SK-N-SH treated with all-trans-retinoic acid at 6 μM for 48 hours (cell line): ENCODE data around the gene EXOC4.

Experiments used
- ATAC-seq: fragments of 200-7000 bp; cut with Tn5 transposase; 3 replicates; pipeline ENCODE4 v1.9.1; 2020; ENCODE audit warnings: mild to moderate bottlenecking, moderate library complexity
- ARNTL ChIP-seq: fragments of 450-650 bp; formaldehyde crosslinking; IDR thresholded peaks from 2 replicates; pipeline ENCODE4 v1.5.0; 2020; ENCODE audit warnings: low read depth, mild to moderate bottlenecking, moderate library complexity, borderline replicate concordance
- CSDC2 ChIP-seq: fragments of 250-450 bp; sonication (Bioruptor Pico); IDR thresholded peaks from 2 replicates; pipeline ENCODE4 v1.5.0; 2020; ENCODE audit warnings: mild to moderate bottlenecking, moderate library complexity
- GLIS3 ChIP-seq: fragments of 250-450 bp; sonication (Bioruptor Pico); IDR thresholded peaks from 2 replicates; pipeline ENCODE4 v1.5.0; 2020; ENCODE audit warnings: mild to moderate bottlenecking, moderate library complexity
- ISL1 ChIP-seq: fragments of 250-450 bp; sonication (Bioruptor Pico); IDR thresholded peaks from 2 replicates; pipeline ENCODE4 v2.1.2; 2022; ENCODE audit warnings: mild to moderate bottlenecking, moderate library complexity
- PPARA ChIP-seq: fragments of 250-450 bp; sonication (Bioruptor Pico); IDR thresholded peaks from 2 replicates; pipeline ENCODE4 v1.5.0; 2020; ENCODE audit warnings: mild to moderate bottlenecking, borderline replicate concordance
- RARB ChIP-seq: fragments of 250-450 bp; sonication (Bioruptor Pico); IDR thresholded peaks from 2 replicates; pipeline ENCODE4 v1.8.0; 2021; ENCODE audit warnings: mild to moderate bottlenecking, moderate library complexity
- SNAI2 ChIP-seq: fragments of 250-450 bp; sonication (Bioruptor Pico); IDR thresholded peaks from 2 replicates; pipeline ENCODE4 v1.5.0; 2020; ENCODE audit warnings: mild to moderate bottlenecking, moderate library complexity
- TCF4 ChIP-seq: fragments of 250-450 bp; sonication (Bioruptor Pico); IDR thresholded peaks from 2 replicates; pipeline ENCODE4 v1.8.0; 2021; ENCODE audit warnings: mild to moderate bottlenecking, moderate library complexity, borderline replicate concordance
- TOX ChIP-seq: fragments of 250-450 bp; sonication (Bioruptor Pico); IDR thresholded peaks from 2 replicates; pipeline ENCODE4 v1.8.0; 2021; ENCODE audit warnings: mild to moderate bottlenecking, moderate library complexity, borderline replicate concordance
- ZC3H10 ChIP-seq: fragments of 250-450 bp; sonication (Bioruptor Pico); IDR thresholded peaks from 2 replicates; pipeline ENCODE4 v1.5.1; 2021; ENCODE audit warnings: mild to moderate bottlenecking, moderate library complexity
- ZFP30 ChIP-seq: fragments of 450-650 bp; formaldehyde crosslinking; IDR thresholded peaks from 2 replicates; pipeline ENCODE4 v1.5.0; 2022; ENCODE audit warnings: mild to moderate bottlenecking, moderate library complexity
- ZNF565 ChIP-seq: fragments of 450-650 bp; formaldehyde crosslinking; conservative IDR thresholded peaks from 2 replicates; pipeline ENCODE4 v1.5.0; 2020; ENCODE audit warnings: low read depth, mild to moderate bottlenecking, moderate library complexity
- ZNF70 ChIP-seq: fragments of 450-650 bp; formaldehyde crosslinking; IDR thresholded peaks from 2 replicates; pipeline ENCODE4 v1.5.0; 2020; ENCODE audit warnings: mild to moderate bottlenecking, moderate library complexity
- ZNF8 ChIP-seq: fragments of 450-650 bp; formaldehyde crosslinking; IDR thresholded peaks from 2 replicates; pipeline ENCODE4 v1.5.0; 2020; ENCODE audit warnings: mild to moderate bottlenecking, moderate library complexity
- TF ChIP-seq, protein P1 (sequence below): fragments of 250-450 bp; sonication (Bioruptor Pico); IDR thresholded peaks from 2 replicates; pipeline ENCODE4 v1.5.0; 2020; ENCODE audit warnings: mild to moderate bottlenecking, moderate library complexity
- TF ChIP-seq, protein P2 (sequence below): fragments of 250-450 bp; sonication (Bioruptor Pico); IDR thresholded peaks from 2 replicates; pipeline ENCODE4 v1.5.1; 2021; ENCODE audit warnings: mild to moderate bottlenecking, moderate library complexity
- TF ChIP-seq, protein P3 (sequence below): fragments of 250-450 bp; sonication (Bioruptor Pico); IDR thresholded peaks from 2 replicates; pipeline ENCODE4 v1.8.0; 2021; ENCODE audit warnings: low read depth, mild to moderate bottlenecking, moderate library complexity, borderline replicate concordance
- TF ChIP-seq, protein P4 (sequence below): fragments of 250-450 bp; sonication (Bioruptor Pico); IDR thresholded peaks from 2 replicates; pipeline ENCODE4 v1.5.1; 2020; ENCODE audit warnings: low read depth, mild to moderate bottlenecking, moderate library complexity
- TF ChIP-seq, protein P5 (sequence below): fragments of 250-450 bp; sonication (Bioruptor Pico); IDR thresholded peaks from 2 replicates; pipeline ENCODE4 v1.8.0; 2020; ENCODE audit warnings: mild to moderate bottlenecking, moderate library complexity, borderline replicate concordance

The EXOC4 gene

DNA sequence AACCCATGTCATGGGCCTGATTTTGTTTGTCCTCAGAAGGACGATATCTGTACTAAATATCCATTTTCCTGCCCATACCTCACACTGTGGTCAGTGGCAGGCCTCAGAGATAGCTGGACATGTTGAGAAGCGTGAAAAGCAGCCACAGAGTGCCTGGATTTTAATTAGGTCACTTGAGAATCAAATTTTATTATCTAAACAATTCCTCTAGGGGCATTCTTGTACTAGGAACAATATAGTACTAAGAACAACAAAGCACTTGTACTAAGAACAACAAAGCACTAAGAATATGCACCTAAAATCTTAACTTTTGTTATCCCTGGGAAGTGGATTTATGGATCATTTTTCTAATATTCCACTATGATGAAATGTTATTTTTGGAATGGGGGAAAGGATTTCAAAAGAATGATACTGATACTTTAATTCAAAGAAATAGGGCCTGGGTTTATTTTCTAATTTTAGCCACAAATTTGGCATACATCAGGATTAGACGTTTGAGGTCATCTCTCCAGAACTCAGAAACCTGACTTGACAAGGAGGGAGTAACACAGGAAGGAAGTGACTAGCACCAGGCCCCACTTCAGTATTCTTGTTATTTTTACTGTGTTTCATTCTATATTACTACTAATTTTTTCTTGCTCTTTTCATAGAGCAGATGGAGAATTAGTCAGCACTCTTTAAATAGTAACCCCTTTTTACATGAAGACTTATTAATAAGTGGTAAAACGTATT lies 112.2 kb downstream of the EXOC4 start:
- TF ChIP-seq PPARA = no peak
- TF ChIP-seq TCF4 (CRISPR knock-in tag) = no peak
- TF ChIP-seq, protein P1, sequence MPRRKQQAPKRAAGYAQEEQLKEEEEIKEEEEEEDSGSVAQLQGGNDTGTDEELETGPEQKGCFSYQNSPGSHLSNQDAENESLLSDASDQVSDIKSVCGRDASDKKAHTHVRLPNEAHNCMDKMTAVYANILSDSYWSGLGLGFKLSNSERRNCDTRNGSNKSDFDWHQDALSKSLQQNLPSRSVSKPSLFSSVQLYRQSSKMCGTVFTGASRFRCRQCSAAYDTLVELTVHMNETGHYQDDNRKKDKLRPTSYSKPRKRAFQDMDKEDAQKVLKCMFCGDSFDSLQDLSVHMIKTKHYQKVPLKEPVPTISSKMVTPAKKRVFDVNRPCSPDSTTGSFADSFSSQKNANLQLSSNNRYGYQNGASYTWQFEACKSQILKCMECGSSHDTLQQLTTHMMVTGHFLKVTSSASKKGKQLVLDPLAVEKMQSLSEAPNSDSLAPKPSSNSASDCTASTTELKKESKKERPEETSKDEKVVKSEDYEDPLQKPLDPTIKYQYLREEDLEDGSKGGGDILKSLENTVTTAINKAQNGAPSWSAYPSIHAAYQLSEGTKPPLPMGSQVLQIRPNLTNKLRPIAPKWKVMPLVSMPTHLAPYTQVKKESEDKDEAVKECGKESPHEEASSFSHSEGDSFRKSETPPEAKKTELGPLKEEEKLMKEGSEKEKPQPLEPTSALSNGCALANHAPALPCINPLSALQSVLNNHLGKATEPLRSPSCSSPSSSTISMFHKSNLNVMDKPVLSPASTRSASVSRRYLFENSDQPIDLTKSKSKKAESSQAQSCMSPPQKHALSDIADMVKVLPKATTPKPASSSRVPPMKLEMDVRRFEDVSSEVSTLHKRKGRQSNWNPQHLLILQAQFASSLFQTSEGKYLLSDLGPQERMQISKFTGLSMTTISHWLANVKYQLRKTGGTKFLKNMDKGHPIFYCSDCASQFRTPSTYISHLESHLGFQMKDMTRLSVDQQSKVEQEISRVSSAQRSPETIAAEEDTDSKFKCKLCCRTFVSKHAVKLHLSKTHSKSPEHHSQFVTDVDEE (CRISPR knock-in tag) = no peak
- TF ChIP-seq RARB = no peak
- TF ChIP-seq GLIS3 (CRISPR knock-in tag) = no peak
- TF ChIP-seq, protein P2, sequence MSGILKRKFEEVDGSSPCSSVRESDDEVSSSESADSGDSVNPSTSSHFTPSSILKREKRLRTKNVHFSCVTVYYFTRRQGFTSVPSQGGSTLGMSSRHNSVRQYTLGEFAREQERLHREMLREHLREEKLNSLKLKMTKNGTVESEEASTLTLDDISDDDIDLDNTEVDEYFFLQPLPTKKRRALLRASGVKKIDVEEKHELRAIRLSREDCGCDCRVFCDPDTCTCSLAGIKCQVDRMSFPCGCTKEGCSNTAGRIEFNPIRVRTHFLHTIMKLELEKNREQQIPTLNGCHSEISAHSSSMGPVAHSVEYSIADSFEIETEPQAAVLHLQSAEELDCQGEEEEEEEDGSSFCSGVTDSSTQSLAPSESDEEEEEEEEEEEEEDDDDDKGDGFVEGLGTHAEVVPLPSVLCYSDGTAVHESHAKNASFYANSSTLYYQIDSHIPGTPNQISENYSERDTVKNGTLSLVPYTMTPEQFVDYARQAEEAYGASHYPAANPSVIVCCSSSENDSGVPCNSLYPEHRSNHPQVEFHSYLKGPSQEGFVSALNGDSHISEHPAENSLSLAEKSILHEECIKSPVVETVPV (CRISPR knock-in tag) = no peak
- TF ChIP-seq ZNF8 = no peak
- TF ChIP-seq, protein P3, sequence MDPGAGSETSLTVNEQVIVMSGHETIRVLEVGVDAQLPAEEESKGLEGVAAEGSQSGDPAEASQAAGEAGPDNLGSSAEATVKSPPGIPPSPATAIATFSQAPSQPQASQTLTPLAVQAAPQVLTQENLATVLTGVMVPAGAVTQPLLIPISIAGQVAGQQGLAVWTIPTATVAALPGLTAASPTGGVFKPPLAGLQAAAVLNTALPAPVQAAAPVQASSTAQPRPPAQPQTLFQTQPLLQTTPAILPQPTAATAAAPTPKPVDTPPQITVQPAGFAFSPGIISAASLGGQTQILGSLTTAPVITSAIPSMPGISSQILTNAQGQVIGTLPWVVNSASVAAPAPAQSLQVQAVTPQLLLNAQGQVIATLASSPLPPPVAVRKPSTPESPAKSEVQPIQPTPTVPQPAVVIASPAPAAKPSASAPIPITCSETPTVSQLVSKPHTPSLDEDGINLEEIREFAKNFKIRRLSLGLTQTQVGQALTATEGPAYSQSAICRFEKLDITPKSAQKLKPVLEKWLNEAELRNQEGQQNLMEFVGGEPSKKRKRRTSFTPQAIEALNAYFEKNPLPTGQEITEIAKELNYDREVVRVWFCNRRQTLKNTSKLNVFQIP (CRISPR knock-in tag) = no peak
- no peak for TF ChIP-seq ZNF70 (CRISPR knock-in tag)
- TF ChIP-seq ZNF565 = no peak
- TF ChIP-seq ARNTL (CRISPR knock-in tag) = no peak
- ATAC-seq = peak; percentile 69

DNA sequence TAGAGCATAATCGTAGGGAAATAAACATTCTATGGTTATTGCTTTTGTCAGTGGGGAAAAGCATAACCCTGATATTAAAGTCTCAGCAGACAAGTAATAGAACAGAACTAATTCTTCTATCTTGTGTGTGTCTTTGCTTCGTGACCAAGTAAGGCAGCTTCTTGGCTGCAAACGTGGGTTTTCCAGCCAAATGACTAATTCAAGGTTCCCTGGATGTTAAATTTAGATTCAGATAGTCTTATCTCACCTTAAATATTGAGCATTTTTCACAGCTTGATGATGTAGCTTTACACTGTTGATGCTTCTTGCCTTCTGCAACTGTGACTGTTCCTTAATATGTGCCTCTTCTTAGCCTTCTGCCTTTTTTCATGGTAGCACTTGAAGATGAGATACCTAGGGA lies 113.0 kb downstream of the EXOC4 start:
- TF ChIP-seq, protein P3 (CRISPR knock-in tag) = no peak
- TF ChIP-seq ARNTL (CRISPR knock-in tag) = no peak
- no peak for TF ChIP-seq SNAI2
- TF ChIP-seq, protein P4, sequence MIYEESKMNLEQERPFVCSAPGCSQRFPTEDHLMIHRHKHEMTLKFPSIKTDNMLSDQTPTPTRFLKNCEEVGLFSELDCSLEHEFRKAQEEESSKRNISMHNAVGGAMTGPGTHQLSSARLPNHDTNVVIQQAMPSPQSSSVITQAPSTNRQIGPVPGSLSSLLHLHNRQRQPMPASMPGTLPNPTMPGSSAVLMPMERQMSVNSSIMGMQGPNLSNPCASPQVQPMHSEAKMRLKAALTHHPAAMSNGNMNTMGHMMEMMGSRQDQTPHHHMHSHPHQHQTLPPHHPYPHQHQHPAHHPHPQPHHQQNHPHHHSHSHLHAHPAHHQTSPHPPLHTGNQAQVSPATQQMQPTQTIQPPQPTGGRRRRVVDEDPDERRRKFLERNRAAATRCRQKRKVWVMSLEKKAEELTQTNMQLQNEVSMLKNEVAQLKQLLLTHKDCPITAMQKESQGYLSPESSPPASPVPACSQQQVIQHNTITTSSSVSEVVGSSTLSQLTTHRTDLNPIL (CRISPR knock-in tag) = no peak
- TF ChIP-seq ZFP30 (CRISPR knock-in tag) = no peak
- TF ChIP-seq CSDC2 (CRISPR knock-in tag) = no peak
- no peak for TF ChIP-seq ZNF565
- TF ChIP-seq, protein P5, sequence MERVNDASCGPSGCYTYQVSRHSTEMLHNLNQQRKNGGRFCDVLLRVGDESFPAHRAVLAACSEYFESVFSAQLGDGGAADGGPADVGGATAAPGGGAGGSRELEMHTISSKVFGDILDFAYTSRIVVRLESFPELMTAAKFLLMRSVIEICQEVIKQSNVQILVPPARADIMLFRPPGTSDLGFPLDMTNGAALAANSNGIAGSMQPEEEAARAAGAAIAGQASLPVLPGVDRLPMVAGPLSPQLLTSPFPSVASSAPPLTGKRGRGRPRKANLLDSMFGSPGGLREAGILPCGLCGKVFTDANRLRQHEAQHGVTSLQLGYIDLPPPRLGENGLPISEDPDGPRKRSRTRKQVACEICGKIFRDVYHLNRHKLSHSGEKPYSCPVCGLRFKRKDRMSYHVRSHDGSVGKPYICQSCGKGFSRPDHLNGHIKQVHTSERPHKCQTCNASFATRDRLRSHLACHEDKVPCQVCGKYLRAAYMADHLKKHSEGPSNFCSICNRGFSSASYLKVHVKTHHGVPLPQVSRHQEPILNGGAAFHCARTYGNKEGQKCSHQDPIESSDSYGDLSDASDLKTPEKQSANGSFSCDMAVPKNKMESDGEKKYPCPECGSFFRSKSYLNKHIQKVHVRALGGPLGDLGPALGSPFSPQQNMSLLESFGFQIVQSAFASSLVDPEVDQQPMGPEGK = no peak
- TF ChIP-seq, protein P2 (CRISPR knock-in tag) = no peak
- TF ChIP-seq, protein P1 (CRISPR knock-in tag) = no peak
- no peak for TF ChIP-seq ZNF70 (CRISPR knock-in tag)
- TF ChIP-seq TOX = no peak
- no peak for TF ChIP-seq ZNF8
- TF ChIP-seq ISL1 = no peak
- TF ChIP-seq ZC3H10 (CRISPR knock-in tag) = no peak
- ATAC-seq = peak; percentile 25
